ENCODE measurements around the gene PRDM2. TPM values are rescaled to one million over a fixed set of nuclear protein-coding genes. Genes with fewer than 3 reads are reported as not detected.
"Not testable (repeated sequence)": the region's sequence is repeated elsewhere in the genome, so short reads cannot be mapped to it uniquely, and the experiment has no call there.

The PRDM2 gene
- total RNA-seq, 1 donor from 2014 or later, result 10.7 TPM

- peak; percentile 39 for DNase-seq
Measured at GRCh38 chr1:13699510-13699909, 478 bp upstream of the PRDM2 start.

DNA sequence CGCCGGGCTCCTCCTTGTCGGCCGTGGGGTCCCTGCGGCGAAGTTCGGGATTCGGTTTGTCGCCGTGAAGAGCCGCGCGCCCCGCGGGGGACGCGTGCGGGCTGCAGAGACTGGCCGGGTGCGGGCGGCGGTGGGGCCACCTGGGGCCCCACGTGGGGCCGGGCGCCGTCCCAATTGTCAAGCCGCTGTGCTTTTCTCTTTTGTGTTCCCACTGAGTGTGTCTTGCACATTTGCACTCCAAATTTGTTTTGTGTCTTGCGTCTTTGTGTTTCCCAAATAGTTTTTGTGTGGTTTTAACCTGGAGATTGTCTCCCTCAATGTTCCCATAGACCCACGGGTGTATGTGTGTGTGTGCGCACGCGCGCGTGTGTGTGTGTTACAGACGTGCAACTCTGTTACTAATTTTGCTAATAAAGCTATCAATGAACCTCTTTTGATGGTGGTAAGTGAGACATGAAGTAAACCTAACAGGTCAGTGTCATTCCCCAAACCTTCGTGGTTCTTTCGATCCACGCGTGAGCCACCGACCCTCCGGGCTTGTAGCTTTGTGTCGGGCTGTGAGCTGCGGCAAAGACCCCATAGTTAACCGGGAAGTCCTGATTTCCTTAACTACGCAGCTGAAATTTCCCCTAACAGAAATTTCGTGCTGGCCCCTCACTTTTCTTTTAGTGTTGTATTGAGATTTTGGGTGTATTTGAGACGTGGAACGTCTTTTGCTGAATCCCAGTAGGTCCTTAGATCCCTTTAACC is 708 bp downstream of the PRDM2 start:
- DNase-seq, result peak; percentile 52

DNA sequence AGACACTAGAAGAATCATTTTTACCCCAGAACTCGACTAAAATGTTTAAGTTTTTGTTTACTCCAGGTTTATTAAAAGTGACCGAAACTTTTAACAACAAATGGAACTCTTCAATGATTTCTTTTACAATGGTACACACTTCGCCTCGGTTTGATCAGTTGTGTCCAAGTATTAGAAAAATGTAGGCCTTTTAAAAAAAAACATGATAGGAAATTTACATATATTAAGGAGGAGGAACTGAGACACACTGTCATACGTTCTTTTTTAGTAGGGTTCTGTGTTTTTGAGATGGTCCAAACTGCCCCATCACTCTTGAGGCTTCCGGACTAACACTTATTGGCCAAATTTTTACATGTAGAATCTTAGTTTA is 1.3 kb downstream of the PRDM2 start:
- DNase-seq, result no peak

- no peak for DNase-seq
Measured at GRCh38 chr1:13702425-13703127, 2.6 kb downstream of the PRDM2 start.

- DNase-seq, result no peak
Measured at GRCh38 chr1:13703128-13703513, 3.1 kb downstream of the PRDM2 start.

DNA sequence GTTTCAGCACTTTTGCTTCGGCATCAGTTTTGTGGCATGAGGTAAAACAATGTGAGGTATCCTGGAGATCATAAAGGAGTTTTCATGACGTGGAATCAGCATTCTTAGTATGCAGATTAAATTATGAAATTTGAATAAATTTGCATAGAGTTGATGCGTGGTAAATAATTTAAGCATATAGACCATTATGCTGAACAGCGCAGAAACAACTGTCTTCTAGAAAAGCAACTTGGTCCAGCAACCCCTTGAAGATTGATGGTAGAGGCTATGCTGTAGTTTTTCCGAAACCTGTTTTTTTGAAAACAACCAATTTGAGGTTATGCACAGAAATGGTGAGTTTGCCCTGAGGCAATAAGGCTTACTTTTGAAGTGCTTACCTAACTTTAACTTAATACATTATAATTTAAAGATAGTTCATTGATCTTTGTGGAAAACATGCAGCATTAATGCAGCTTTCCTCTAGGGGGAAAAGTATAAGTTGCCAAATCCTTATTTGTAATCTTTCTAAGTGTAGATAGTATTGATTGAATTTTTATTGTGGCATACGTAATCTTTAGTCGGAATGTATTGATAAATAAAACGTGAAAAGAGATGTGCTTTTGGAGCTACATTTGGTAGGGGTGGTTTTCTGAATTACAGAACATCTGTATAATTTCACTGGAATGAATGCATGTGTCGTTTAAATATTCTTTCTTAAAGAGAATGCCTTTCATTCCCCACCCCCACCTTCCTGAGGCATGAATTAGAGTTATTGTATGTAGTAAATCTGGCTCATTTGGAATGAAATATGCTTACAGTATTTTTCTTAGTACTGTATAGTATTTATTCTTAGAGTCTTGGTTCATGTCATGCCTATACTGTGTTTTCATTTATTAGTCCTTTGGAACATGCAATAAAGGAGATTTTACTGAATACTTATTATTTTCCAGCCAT is 3.8 kb downstream of the PRDM2 start:
- no peak for DNase-seq

DNA sequence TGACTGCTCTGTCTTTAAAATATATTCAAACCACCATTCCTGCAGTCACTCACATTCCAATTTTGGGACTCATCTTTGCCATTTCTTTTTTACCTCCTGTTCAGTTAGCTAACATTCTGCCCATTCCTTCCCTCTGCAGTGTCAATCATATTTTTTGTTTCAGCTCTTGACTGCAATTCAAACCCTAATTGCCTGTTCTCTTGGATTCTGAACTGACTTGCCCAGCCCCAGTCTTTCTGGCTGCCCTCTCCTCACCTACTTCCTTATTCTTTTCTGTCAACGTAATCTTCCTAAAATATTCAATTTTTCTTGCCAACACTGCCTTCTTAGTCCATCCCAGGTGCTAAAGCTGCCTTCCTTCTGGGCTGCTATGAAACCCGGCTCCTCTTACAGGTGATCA is 6.1 kb downstream of the PRDM2 start:
- DNase-seq, result no peak

- DNase-seq, result no peak
Measured at GRCh38 chr1:13707164-13707563, 7.2 kb downstream of the PRDM2 start.

- no peak for DNase-seq
Measured at GRCh38 chr1:13708380-13708982, 8.5 kb downstream of the PRDM2 start.

GRCh38 chr1:13710086-13710485 is 10.1 kb downstream of the PRDM2 start:
- DNase-seq, result no peak

GRCh38 chr1:13714851-13715250 is 14.9 kb downstream of the PRDM2 start:
- DNase-seq, result no peak

DNA sequence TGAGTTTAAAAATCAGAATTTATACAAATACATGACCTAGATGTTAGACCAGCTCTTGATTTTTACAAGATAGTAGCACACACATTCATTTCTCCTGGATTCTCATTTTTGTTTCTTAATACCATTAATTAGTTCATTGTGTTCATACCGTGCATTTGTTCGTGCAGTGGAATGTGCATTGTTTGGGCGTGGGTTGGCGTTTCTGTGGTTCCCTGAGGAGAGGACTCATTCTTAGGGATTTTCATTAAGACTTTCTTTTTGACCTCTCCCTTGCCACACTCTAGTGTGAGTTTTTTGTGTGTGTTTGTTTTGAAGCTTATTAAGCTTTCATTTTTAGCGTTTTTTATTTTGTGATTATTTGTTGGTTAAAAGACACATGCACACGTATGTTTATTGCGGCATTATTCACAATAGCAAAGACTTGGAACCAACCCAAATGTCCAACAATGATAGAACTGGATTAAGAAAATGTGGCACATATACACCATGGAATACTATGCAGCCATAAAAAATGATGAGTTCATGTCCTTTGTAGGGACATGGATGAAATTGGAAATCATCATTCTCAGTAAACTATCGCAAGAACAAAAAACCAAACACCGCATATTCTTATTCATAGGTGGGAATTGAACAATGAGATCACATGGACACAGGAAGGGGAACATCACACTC is 15.8 kb downstream of the PRDM2 start:
- not testable (repeated sequence) for DNase-seq

DNA sequence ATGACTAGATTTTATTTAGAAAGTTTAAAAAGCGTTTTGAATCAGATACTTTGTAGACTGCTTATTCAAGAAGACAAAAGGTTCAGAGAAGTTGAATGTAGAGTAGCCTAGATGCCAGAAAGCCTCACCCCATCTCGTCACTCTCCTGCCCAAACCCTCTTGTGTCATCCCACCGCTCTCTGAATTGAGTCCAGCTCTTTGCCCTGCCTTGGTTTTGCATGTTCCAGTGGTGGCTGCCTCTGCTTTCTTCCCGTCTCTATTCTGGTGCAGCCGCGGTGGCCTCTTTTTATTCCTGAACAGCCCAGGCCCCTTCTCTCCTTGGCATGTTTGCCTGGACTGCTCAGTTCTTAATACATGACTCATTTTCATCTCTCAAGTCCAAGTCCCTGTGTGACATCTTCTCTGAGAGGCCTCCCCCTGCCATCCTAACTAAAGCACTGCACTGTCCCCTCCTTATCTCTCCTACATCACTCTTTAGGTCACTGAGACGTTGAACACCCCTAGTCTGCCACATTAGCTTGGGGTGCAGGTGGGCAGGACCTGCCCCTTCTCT is 22.9 kb downstream of the PRDM2 start:
- DNase-seq, result no peak

- DNase-seq, result no peak
Measured at GRCh38 chr1:13723810-13724209, 23.8 kb downstream of the PRDM2 start.

- peak; percentile 57 for DNase-seq
Measured at GRCh38 chr1:13725714-13726175, 25.8 kb downstream of the PRDM2 start.

DNA sequence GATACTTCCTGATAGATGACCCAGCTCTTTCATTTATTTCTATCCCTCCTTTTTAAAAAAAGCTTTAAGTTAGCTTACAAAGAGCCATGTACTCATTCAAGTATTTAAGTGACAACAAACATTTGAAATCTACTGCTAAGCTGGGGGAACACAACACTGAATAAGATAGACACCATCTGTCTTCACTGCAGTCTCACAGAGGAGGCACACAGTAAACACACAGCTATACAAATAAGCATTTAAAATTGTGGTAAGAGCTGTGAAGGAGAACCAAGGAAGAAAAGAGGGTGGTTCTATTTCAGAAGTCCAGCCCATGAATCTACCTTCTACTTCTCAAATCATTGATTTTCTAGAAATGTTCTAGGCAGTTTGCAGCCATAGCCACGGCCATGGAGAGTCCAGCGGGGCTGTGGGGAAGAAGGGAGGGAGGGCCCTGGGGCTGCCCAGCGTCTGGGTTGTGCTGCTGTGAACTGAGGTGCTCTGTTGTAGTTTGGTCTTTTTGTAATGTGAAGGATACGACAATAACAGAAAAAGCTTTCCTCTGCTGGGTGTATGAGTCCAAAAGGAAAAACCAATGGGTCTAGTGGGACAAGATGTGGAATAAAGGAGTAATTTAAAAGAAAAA is 28.2 kb downstream of the PRDM2 start:
- DNase-seq, result no peak

- no peak for DNase-seq
Measured at GRCh38 chr1:13730291-13730690, 30.3 kb downstream of the PRDM2 start.

DNA sequence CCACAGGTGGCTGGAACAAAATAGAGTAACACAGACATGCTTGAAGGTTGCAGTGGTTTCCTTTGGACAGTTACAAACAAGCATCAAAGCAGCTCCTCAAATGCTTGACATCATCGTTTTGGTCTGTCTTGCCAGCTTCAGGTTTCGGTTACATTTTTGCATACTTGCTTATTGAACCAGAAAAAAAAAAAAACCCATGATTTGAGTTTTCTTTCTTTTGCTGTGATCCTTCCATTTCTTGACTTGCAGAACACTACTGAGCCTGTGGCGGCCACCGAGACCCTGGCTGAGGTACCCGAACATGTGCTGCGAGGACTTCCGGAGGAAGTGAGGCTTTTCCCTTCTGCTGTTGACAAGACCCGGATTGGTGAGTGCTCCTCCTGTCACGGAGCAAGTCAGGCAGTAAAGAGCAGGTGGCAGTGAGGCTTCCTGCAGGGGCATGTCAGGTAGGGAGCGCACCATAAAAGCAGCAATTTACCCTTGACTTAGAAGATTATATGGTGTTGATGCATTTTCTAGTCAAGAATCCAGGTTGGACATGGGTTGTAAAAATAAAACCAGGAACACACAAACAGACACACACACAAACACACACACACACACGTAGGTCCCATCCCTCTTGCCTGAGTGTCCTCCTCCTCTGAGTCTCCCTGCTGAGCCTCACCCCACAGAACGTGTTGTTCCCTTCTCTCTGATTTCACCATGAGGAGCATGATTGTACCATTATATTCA is 30.9 kb downstream of the PRDM2 start:
- peak; percentile 70 for DNase-seq

- no peak for DNase-seq
Measured at GRCh38 chr1:13731897-13732296, 31.9 kb downstream of the PRDM2 start.

DNA sequence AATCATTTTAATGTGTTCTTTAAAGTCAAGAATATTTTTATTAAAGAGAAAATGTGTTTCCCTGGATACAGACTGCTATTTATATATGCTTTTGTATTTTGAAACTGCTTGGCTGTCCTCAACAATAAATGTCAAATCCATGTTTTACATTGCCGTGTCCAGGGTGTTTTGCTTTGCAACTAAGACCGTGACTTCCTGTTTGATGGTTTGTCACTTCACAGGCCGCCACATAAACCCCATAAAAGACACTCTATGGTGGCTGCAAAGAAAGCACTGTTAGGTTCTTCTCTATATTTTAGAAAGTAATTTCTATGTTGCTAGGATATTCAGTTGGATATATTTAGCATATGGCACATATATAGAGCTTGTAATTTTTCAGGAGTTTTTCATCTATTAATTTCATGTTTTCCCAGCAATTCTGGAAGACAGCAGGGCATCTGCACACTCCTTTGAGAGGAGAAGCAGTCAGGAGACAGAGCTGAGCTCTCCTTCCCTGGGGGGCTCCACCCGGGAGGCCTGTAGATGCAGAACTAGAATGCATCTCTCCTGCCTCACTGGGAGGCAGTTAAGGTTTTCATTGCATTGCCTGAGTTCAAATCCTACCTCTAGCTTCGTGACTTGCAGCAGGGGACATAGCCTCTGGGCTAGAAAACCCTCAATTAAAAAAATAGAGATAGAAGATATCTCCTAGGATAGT is 33.1 kb downstream of the PRDM2 start:
- DNase-seq, result no peak
